ENCODE results near the gene RGS10. TPM values are rescaled to one million over a fixed set of nuclear protein-coding genes. Genes with fewer than 3 reads are reported as not detected.
"Not testable (repeated sequence)": the region's sequence is repeated elsewhere in the genome, so short reads cannot be mapped to it uniquely, and the experiment has no call there.

RGS10 gene
- total RNA-seq, 1 donor from 2014 or later, result 39.7 TPM

DNA sequence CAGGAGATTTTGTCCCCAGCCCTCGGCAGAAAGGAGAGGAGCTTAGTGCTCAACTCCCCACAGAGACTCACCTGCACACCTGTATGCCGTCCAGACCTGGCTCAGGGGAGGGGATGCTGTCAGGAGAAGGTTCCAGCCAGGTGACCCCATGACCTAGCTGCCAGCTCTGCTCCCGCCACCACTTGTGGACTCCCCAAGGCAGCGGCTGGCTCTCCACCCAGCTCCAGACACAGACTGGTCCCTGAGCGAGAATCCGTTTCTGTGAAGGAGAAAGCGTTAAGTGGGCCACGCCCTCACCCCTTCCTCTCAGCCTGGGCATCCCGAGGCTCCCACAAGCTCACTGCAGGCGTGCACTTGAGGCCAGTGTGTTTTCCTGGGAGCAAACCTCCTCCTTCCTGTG, 76.4 kb downstream of the RGS10 start:
- peaks cover 0 to 5% (median 4%) of the 10 kb centered on the region in 3 donors for H3K27me3 ChIP-seq (ENCODE audit: control insufficient read depth in 3 of 3, insufficient read depth in 3 of 3, low read length in 3 of 3)
- H3K4me3 ChIP-seq (ENCODE audit: low read length in 3 of 3), result no peak overlapping the region
- H3K9me3 ChIP-seq (ENCODE audit: control insufficient read depth in 3 of 3, low read length in 3 of 3), result no peaks in the 10 kb centered on the region
- H3K4me1 ChIP-seq (ENCODE audit: control insufficient read depth in 3 of 3, insufficient read depth in 3 of 3, low read length in 3 of 3), result peaks cover 0 to 6% (median 0%) of the 10 kb centered on the region in 3 donors
- no peaks in the 10 kb centered on the region for H3K36me3 ChIP-seq (ENCODE audit: control insufficient read depth in 3 of 3, insufficient read depth in 3 of 3, low read length in 3 of 3)
- no peak overlapping the region for H3K9ac ChIP-seq (ENCODE audit: low read depth in 1 of 3, low read length in 3 of 3)
- H3K27ac ChIP-seq (ENCODE audit: low read depth, low read length), result no peak overlapping the region

DNA sequence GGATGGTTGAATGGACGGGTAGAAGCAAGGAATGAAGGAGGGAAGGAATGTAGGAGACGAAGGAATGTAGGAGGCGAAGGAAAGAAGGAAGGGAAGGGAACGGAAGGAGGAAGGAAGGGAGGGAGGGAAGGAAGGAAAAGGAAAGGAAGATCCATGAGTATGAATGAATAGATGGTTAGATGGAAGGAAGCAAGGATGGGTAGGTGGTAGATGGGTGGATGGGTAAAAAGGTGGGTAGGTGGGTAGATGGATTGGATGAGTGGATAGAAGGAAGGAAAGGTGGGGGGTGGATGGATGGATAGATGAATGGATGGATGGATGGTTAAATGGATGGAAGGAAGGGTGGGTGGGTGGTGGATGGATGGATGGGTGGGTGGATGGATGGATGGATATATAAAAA, 77.4 kb downstream of the RGS10 start:
- no peak overlapping the region for H3K27ac ChIP-seq (ENCODE audit: low read depth, low read length)
- H3K9me3 ChIP-seq (ENCODE audit: control insufficient read depth in 3 of 3, low read length in 3 of 3), result no peaks in the 10 kb centered on the region
- no peak overlapping the region for H3K9ac ChIP-seq (ENCODE audit: low read depth in 1 of 3, low read length in 3 of 3)
- no peaks in the 10 kb centered on the region for H3K36me3 ChIP-seq (ENCODE audit: control insufficient read depth in 3 of 3, insufficient read depth in 3 of 3, low read length in 3 of 3)
- peaks cover 0 to 5% (median 4%) of the 10 kb centered on the region in 3 donors for H3K27me3 ChIP-seq (ENCODE audit: control insufficient read depth in 3 of 3, insufficient read depth in 3 of 3, low read length in 3 of 3)
- peaks cover 0 to 6% (median 0%) of the 10 kb centered on the region in 3 donors for H3K4me1 ChIP-seq (ENCODE audit: control insufficient read depth in 3 of 3, insufficient read depth in 3 of 3, low read length in 3 of 3)
- no peak overlapping the region for H3K4me3 ChIP-seq (ENCODE audit: low read length in 3 of 3)

DNA sequence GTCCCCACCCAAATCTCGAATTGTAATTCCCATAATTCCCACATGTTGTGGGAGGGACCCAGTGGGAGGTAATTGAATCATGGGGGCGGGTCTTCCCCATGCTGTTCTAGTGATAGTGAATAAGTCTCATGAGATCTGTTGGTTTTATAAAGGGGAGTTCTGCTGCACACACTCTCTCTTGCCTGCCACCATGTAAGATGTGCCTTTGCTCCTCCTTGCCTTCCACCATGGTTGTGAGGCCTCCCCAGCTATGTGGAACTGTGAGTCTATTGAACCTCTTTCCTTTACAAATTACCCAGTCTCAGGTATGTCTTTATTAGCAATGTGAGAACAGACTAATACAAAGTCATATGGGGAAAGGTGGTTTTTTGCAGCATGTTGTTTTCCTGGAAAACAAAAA, 79.3 kb downstream of the RGS10 start:
- not testable (repeated sequence) for H3K27me3 ChIP-seq (ENCODE audit: control insufficient read depth in 3 of 3, insufficient read depth in 3 of 3, low read length in 3 of 3); H3K4me3 ChIP-seq (ENCODE audit: low read length in 3 of 3); H3K4me1 ChIP-seq (ENCODE audit: control insufficient read depth in 3 of 3, insufficient read depth in 3 of 3, low read length in 3 of 3); H3K9me3 ChIP-seq (ENCODE audit: control insufficient read depth in 3 of 3, low read length in 3 of 3); H3K36me3 ChIP-seq (ENCODE audit: control insufficient read depth in 3 of 3, insufficient read depth in 3 of 3, low read length in 3 of 3); H3K9ac ChIP-seq (ENCODE audit: low read depth in 1 of 3, low read length in 3 of 3); H3K27ac ChIP-seq (ENCODE audit: low read depth, low read length)

DNA sequence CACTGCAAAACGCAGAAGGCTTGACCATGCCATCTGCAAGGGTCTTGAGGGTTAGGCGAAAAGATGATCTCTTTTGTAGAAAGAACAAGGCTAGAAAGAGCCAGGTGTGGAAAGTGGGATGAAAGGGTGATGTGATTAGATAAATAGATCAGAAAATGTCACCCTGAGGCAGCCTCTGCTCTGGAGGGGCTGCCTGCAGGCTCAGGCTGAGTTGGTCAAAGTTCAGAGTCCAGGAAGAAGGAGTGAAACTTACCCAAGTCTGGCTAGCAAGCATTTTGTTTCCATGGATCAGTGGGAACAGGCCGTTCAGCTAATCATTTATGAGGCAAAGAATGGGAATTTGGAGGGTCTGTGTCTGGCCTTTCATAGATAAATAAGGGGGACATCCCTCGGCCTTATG, 79.7 kb downstream of the RGS10 start:
- Histone ChIP-seq H3K27ac (ENCODE audit: low read depth, low read length) (no peak overlapping the region), H3K9me3 (ENCODE audit: control insufficient read depth in 3 of 3, low read length in 3 of 3) (no peaks in the 10 kb centered on the region)

DNA sequence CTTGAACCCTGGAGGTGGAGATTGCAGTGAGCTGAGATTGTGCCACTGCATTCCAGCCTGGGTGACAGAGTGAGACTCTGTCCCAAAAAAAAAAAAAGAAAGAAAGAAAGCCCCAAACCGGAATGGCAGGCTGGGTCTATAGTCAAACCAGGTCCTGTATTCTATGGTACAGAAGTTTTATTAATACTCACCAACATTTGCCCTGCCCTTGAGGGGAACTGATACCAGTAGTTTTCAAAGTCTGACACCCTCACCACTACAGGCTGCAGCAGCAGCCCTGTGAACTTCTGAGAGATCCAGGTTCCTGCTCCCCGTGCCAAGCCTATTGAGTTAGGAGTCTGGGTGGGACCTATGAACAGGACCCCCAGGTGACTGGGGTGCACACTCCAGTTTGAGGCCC, 80.6 kb downstream of the RGS10 start:
- no peak overlapping the region for H3K27ac ChIP-seq (ENCODE audit: low read depth, low read length)
- no peaks in the 10 kb centered on the region for H3K36me3 ChIP-seq (ENCODE audit: control insufficient read depth in 3 of 3, insufficient read depth in 3 of 3, low read length in 3 of 3)
- no peak overlapping the region for H3K9ac ChIP-seq (ENCODE audit: low read depth in 1 of 3, low read length in 3 of 3)
- peaks cover 0 to 6% (median 0%) of the 10 kb centered on the region in 3 donors for H3K4me1 ChIP-seq (ENCODE audit: control insufficient read depth in 3 of 3, insufficient read depth in 3 of 3, low read length in 3 of 3)
- H3K27me3 ChIP-seq (ENCODE audit: control insufficient read depth in 3 of 3, insufficient read depth in 3 of 3, low read length in 3 of 3), result peaks cover 0 to 4% (median 2%) of the 10 kb centered on the region in 3 donors
- no peaks in the 10 kb centered on the region for H3K9me3 ChIP-seq (ENCODE audit: control insufficient read depth in 3 of 3, low read length in 3 of 3)
- H3K4me3 ChIP-seq (ENCODE audit: low read length in 3 of 3), result no peak overlapping the region

More for the DNA sequence above, 79.7 kb downstream of the RGS10 start:
- Histone ChIP-seq H3K36me3 (ENCODE audit: control insufficient read depth in 3 of 3, insufficient read depth in 3 of 3, low read length in 3 of 3) (no peaks in the 10 kb centered on the region), H3K27me3 (ENCODE audit: control insufficient read depth in 3 of 3, insufficient read depth in 3 of 3, low read length in 3 of 3) (peaks cover 0 to 4% (median 2%) of the 10 kb centered on the region in 3 donors), H3K9ac (ENCODE audit: low read depth in 1 of 3, low read length in 3 of 3) (no peak overlapping the region), H3K4me1 (ENCODE audit: control insufficient read depth in 3 of 3, insufficient read depth in 3 of 3, low read length in 3 of 3) (peaks cover 0 to 6% (median 0%) of the 10 kb centered on the region in 3 donors), H3K4me3 (ENCODE audit: low read length in 3 of 3) (no peak overlapping the region)

DNA sequence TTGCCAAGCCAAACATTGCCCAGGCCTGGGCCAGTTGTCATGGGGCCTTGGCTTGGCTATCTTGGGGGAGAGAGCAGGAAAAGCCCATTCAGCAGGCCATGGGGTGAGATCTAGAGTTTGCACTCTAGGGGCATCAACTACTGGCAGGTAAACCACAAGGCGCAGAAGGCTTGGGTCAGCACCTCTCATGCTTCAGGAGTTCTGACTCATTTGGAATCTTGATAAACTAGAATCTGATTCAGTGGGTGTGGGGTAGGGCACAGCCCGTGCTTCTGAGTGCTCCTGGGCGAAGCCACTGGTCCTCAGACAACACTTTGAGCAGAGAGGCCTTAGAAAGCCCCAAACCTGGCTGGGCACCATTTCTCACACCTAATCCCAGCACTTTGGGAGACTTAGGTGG, 81.1 kb downstream of the RGS10 start:
- H3K36me3 ChIP-seq (ENCODE audit: control insufficient read depth in 3 of 3, insufficient read depth in 3 of 3, low read length in 3 of 3), result no peaks in the 10 kb centered on the region
- H3K4me1 ChIP-seq (ENCODE audit: control insufficient read depth in 3 of 3, insufficient read depth in 3 of 3, low read length in 3 of 3), result peaks cover 0 to 5% (median 0%) of the 10 kb centered on the region in 3 donors
- H3K9ac ChIP-seq (ENCODE audit: low read depth in 1 of 3, low read length in 3 of 3), result no peak overlapping the region
- no peaks in the 10 kb centered on the region for H3K9me3 ChIP-seq (ENCODE audit: control insufficient read depth in 3 of 3, low read length in 3 of 3)
- no peak overlapping the region for H3K4me3 ChIP-seq (ENCODE audit: low read length in 3 of 3)
- peaks cover 0 to 4% (median 2%) of the 10 kb centered on the region in 3 donors for H3K27me3 ChIP-seq (ENCODE audit: control insufficient read depth in 3 of 3, insufficient read depth in 3 of 3, low read length in 3 of 3)
- H3K27ac ChIP-seq (ENCODE audit: low read depth, low read length), result no peak overlapping the region

DNA sequence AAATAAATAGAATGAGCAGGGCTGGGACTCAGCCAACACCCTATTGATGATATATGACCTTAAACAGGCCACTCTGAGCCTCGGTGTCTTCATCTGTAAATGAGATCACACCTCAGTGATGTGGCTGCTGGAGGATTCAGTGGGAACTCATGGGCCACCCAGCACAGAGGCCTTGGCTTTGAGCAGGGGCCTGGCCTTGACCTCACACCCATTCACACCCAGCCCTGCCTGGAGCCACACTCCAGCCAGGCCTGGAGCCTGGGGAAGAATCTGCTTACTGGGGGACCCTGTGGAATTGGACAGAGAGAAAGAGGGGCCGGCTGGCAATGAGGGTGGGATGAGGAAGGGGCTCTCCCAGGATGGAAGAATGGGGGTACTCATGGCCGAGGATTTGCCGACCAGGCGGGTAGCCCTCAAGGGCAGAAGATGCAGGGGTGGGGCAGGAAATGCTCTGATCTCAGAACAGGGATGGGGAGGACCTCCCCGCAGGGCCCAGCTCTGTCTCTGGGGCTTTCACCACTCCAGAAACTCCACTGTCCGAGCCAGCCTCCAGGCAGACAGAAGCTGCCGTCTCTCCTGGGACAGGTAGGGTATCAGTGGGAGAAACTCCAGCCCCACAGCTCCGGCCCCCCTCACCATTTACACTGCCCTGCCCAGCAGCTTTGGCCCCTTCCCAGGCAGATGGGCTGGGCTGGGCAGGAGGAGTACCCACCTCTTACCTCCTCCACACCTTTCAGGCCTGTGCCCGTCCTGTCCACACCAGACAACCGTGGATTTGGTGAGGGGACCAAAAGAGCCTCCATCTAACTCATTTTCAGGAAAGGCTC, 81.9 kb downstream of the RGS10 start:
- no peak overlapping the region for H3K27ac ChIP-seq (ENCODE audit: low read depth, low read length)
- no peak overlapping the region for H3K4me3 ChIP-seq (ENCODE audit: low read length in 3 of 3)
- no peaks in the 10 kb centered on the region for H3K9me3 ChIP-seq (ENCODE audit: control insufficient read depth in 3 of 3, low read length in 3 of 3)
- no peaks in the 10 kb centered on the region for H3K4me1 ChIP-seq (ENCODE audit: control insufficient read depth in 3 of 3, insufficient read depth in 3 of 3, low read length in 3 of 3)
- H3K27me3 ChIP-seq (ENCODE audit: control insufficient read depth in 3 of 3, insufficient read depth in 3 of 3, low read length in 3 of 3), result peaks cover 0 to 2% (median 0%) of the 10 kb centered on the region in 3 donors
- H3K36me3 ChIP-seq (ENCODE audit: control insufficient read depth in 3 of 3, insufficient read depth in 3 of 3, low read length in 3 of 3), result no peaks in the 10 kb centered on the region
- H3K9ac ChIP-seq (ENCODE audit: low read depth in 1 of 3, low read length in 3 of 3), result no peak overlapping the region

DNA sequence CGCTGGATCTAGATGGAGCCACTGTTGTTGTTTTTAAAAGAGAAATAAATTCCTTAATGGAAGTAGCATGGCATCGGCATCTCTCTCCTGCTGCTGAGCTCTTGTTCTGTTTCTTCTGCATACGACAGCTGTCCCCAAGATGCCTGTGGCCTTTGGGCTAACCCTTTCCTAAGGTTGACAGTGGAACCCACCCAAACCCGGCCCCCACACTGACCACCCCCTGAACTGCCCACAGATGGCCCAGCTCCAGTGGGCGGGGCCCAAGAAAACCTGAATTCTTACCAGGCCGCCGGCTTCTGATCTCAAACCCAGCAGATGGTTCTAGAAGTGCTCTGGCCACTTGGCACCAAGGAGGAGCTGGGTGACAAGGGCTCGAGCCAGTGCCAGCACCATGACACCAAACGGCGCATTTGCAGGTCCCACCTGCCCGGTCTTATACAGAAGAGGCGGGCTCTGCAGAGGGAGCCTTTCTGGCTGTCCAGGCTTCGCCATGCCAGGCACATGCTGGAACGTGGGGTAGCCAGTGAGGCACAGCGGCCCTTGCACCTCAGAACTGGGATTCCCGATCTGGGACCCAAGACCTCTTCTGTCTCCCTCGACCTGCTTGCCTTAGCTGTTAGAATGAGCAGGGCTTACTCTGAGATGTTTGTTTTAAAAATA, 82.7 kb downstream of the RGS10 start:
- Histone ChIP-seq H3K27me3 (ENCODE audit: control insufficient read depth in 3 of 3, insufficient read depth in 3 of 3, low read length in 3 of 3) (no peaks in the 10 kb centered on the region), H3K9me3 (ENCODE audit: control insufficient read depth in 3 of 3, low read length in 3 of 3) (no peaks in the 10 kb centered on the region)

DNA sequence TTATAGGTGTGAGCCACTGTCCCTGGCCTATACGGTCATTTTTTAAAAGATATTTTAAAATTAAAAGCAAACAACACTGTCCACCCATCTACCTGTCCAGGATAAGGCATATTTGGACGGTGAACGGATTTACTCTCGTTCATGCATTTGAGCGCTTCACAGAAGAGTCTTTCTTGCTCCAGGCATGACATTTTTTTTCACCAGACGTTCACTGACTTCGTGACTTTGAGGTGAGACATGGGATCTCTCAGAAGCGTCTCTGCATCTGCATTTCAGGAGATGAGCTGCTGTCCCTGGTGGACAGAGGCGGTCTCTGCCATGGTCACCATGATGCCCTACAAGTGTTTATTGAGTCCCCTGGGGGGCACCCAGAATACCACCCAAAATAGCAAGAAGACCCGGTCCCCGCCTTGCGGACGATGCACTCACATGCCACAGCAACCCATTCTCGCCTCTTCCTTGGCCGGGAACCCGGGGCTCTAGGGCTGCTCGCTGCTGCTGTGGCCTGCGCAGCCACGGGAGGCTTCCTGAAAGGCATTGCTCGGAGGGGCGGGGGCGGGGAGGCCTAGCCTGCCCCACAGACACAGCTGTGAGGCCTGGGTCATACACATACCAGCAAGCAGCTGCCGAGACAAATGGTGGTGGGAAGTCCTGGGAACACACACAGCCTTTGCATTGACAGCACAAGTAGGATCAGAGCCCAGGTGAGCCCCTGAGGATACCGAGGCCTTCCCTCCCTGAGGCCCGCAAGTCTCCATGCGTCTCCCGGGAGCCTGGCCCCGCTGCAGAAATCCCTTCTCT, 84.4 kb downstream of the RGS10 start:
- Histone ChIP-seq H3K27me3 (ENCODE audit: control insufficient read depth in 3 of 3, insufficient read depth in 3 of 3, low read length in 3 of 3) (no peaks in the 10 kb centered on the region), H3K9ac (ENCODE audit: low read depth in 1 of 3, low read length in 3 of 3) (no peak overlapping the region), H3K9me3 (ENCODE audit: control insufficient read depth in 3 of 3, low read length in 3 of 3) (no peaks in the 10 kb centered on the region), H3K27ac (ENCODE audit: low read depth, low read length) (no peak overlapping the region), H3K36me3 (ENCODE audit: control insufficient read depth in 3 of 3, insufficient read depth in 3 of 3, low read length in 3 of 3) (peaks cover 0 to 9% (median 0%) of the 10 kb centered on the region in 3 donors), H3K4me1 (ENCODE audit: control insufficient read depth in 3 of 3, insufficient read depth in 3 of 3, low read length in 3 of 3) (no peaks in the 10 kb centered on the region), H3K4me3 (ENCODE audit: low read length in 3 of 3) (no peak overlapping the region)

More for the DNA sequence above, 82.7 kb downstream of the RGS10 start:
- H3K4me1 ChIP-seq (ENCODE audit: control insufficient read depth in 3 of 3, insufficient read depth in 3 of 3, low read length in 3 of 3), result no peaks in the 10 kb centered on the region
- no peaks in the 10 kb centered on the region for H3K36me3 ChIP-seq (ENCODE audit: control insufficient read depth in 3 of 3, insufficient read depth in 3 of 3, low read length in 3 of 3)
- no peak overlapping the region for H3K9ac ChIP-seq (ENCODE audit: low read depth in 1 of 3, low read length in 3 of 3)
- no peak overlapping the region for H3K4me3 ChIP-seq (ENCODE audit: low read length in 3 of 3)
- H3K27ac ChIP-seq (ENCODE audit: low read depth, low read length), result no peak overlapping the region

Measured in skeletal muscle tissue (tissue), 4 donors.